HL-60/S4 treated with phorbol 12-myristate 13-acetate at 8.2 ng/mL for 4 days and 3 days (cell line): ENCODE results near the gene HLA-DOA.

Source experiments
- in situ Hi-C: fragments of 300-500 bp; cut with MboI; formaldehyde crosslinking; loops from 2 replicates; pipeline ENCODE4 v1.15.0; 2022; ENCODE audit warnings: low sequenced_read_pairs

The HLA-DOA gene

GRCh38 chr6:33008944-33009861, at the start of gene HLA-DOA:
Gene HLA-DOA (minus strand): TSS chr6:33009591.
- in situ Hi-C loops, result no loop called here

GRCh38 chr6:33057222-33058150, 48.1 kb upstream of the HLA-DOA start:
- in situ Hi-C loops, result no loop called here

GRCh38 chr6:33053230-33053629, 43.8 kb upstream of the HLA-DOA start:
- in situ Hi-C loops, result no loop called here

- in situ Hi-C loops, result no loop called here
These were observed 43.2 kb upstream of the HLA-DOA start for GRCh38 chr6:33052627-33053026.

GRCh38 chr6:33050014-33050810, 40.8 kb upstream of the HLA-DOA start:
- in situ Hi-C loops, result no loop called here

GRCh38 chr6:33049323-33050013, 40.1 kb upstream of the HLA-DOA start:
- in situ Hi-C loops, result no loop called here

- in situ Hi-C loops, result no loop called here
These were observed 30.8 kb upstream of the HLA-DOA start for GRCh38 chr6:33040157-33040556.

- in situ Hi-C loops, result no loop called here
These were observed 27.1 kb upstream of the HLA-DOA start for GRCh38 chr6:33036535-33036934.

GRCh38 chr6:33034554-33034953, 25.2 kb upstream of the HLA-DOA start:
- in situ Hi-C loops, result no loop called here

- in situ Hi-C loops, result no loop called here
These were observed 20.9 kb upstream of the HLA-DOA start for GRCh38 chr6:33030245-33030644.

- in situ Hi-C loops, result no loop called here
These were observed 20.2 kb upstream of the HLA-DOA start for GRCh38 chr6:33029328-33030184.

- in situ Hi-C loops, result no loop called here
These were observed 18.9 kb upstream of the HLA-DOA start for GRCh38 chr6:33028220-33028849.

GRCh38 chr6:33024521-33024920, 15.1 kb upstream of the HLA-DOA start:
- in situ Hi-C loops, result no loop called here

- in situ Hi-C loops, result no loop called here
These were observed 14.1 kb upstream of the HLA-DOA start for GRCh38 chr6:33023536-33023935.

GRCh38 chr6:33021917-33022316, 12.5 kb upstream of the HLA-DOA start:
- in situ Hi-C loops, result no loop called here

- in situ Hi-C loops, result no loop called here
These were observed 10.0 kb upstream of the HLA-DOA start for GRCh38 chr6:33019372-33019771.

GRCh38 chr6:33018904-33019303, 9.5 kb upstream of the HLA-DOA start:
- in situ Hi-C loops, result no loop called here

- in situ Hi-C loops, result no loop called here
These were observed 9.0 kb upstream of the HLA-DOA start for GRCh38 chr6:33018418-33018817.
